GM19035 (cell line): ENCODE measurements around the gene TPCN2.
"Not testable (repeated sequence)": the region's sequence is repeated elsewhere in the genome, so short reads cannot be mapped to it uniquely, and the experiment has no call there.

ENCODE experiments used
- ATAC-seq: cut with Tn5 transposase; IDR thresholded peaks from one replicate; pipeline ENCODE4 v1.9.1; 2021; ENCODE audit not compliant: unreplicated experiment

TPCN2 gene

GRCh38 chr11:69123593-69124545, 75.1 kb downstream of the TPCN2 start:
- ATAC-seq, result no peak

GRCh38 chr11:69125861-69126260, 77.1 kb downstream of the TPCN2 start:
- ATAC-seq, result no peak

DNA sequence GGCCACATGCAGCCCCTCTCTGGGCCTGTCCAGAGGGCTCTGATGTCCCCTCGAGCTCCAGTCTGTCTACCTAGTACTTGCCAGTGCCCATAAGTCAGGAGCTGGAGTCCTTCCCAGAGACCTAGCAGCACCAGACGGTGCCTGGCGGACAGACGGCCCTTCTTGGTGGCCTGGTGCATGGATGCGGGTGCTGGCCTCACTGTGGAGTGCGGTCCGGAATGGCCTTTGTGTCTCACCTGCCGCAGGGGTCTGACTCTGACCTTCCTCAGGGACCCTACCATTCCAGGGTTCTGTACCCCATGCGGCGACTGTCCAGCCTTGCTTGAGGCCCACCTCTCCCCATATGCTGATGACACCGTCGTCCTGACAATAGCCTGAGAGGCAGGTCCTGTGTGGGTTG, 77.6 kb downstream of the TPCN2 start:
- no peak for ATAC-seq

DNA sequence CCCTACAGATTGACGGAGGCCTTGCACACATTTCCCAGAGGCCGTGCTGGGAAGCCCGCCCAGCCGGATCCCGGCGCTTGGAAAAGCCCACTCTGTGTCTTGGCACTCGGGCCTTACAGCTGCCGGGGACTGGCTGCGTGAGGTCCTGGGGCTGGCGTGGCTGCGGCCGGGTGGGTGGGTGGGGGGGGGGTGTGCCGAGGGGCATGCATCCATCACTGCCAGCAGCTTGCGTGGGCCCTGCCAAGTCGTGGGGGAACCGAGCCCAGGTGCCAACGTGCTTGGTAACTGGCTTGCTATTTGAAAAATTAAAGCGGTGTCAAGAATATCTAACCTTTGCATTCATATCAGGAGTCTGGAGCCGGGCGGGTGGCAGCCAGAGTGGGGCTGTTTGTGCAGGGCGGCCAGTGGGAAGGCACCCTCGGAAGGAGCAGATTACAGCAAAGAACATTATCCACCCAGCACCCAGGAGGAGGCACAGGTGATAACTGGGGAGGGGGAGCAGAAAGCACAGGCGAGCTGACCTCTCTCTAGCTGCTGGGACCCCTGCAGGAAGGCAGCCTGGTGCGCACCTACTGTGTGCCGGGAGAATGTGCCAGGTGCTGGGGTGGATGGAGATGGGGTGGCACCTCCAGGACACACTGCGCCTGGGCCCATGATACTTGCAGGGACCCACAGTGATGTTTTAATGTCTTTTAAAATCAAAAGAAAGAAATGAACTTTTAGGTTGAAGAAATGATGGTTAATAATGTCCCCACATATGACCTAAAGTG, 78.5 kb downstream of the TPCN2 start:
- ATAC-seq, result no peak

GRCh38 chr11:69127884-69128283, 79.2 kb downstream of the TPCN2 start:
- no peak for ATAC-seq

DNA sequence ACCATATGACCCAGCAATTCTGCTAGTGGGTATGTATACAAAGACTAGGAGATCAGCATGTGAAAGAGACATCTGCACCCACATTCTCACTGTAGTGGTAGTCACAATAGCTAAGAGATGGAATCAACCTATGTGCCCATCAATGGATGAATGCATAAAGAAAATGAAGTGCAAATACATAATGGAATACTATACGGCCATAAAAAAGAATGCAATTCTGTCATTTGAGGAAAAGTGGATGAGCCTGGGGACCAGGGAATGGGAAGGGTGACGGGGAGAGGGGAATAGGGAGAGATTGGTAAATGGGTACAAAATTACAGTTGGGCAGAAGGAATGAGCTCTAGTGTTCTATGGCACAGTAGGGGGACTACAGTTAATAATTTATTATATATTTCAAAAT, 80.3 kb downstream of the TPCN2 start:
- ATAC-seq, result no peak

DNA sequence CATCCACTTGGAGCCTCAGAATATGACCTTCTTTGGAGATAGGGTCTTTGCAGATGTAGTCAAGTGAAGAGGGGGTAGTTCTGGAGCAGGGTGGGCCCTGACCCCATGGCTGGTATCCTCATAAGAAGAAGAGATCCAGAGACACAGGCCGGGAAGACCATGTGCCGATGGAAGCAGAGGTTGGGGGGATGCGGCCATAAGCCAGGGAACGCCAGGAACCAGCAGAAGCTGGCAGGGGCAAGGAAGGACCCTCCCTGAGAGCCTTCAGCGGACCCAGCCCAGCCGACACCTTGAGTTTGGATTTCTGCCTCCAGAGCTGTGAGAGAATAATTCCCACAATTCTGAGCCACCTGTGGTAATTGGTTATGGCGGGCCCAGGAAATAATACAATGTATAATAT, 80.9 kb downstream of the TPCN2 start:
- ATAC-seq, result no peak

GRCh38 chr11:69130654-69131053, 81.9 kb downstream of the TPCN2 start:
- ATAC-seq, result no peak

DNA sequence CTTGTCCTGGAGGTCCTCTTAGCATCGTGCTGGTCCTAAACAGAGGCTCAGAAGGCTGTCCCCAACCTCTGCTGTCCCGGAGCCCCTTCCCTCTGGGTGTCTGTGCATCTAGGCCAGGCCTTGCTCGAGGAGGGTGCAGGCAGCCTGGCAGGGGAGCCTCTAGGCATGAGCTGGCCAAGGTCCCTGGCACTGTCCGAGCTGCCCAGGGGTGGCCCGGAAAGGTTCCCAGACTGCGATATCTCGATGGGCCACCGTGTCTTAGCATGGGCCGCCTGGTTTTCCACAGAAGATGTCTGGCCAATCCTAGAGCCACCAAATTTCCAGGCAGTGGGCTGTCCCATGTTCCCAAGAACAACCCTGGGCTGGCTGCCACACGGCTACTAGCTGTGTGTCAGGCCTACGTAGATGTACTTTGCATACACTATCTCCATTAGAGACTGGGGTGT, 82.4 kb downstream of the TPCN2 start:
- no peak for ATAC-seq

DNA sequence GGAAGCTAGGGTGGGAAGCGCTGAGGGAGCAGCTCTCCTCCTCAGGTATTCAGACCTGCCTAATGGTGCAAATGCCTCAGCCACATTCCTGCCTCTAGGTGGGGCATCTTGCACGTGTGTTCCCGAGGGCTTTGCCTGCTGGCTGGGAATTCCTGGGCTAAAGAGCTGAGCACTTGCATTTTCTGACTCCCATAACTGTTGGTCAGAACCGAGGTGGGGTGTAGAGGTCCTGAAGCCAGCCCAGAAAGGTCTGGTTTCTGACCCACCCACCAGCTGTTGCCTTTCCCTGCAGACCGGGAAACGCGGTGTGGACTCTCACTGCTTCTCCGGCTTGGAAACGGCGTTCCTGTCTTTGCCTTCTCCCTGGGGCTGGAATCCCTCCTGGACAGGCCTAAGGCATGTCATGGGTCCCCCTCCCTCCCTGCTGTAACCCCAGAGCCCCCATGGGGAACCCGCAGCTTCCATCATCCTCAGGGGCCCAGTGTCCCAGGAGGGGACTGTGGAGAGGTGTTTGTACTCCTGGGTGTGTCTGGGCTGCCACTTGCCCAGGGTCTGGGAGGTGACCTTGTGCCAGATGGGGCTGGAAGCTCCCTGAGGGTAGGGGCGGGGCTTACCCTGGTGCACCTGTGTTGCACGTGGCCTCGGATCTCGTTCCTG, 83.0 kb downstream of the TPCN2 start:
- ATAC-seq, result no peak

DNA sequence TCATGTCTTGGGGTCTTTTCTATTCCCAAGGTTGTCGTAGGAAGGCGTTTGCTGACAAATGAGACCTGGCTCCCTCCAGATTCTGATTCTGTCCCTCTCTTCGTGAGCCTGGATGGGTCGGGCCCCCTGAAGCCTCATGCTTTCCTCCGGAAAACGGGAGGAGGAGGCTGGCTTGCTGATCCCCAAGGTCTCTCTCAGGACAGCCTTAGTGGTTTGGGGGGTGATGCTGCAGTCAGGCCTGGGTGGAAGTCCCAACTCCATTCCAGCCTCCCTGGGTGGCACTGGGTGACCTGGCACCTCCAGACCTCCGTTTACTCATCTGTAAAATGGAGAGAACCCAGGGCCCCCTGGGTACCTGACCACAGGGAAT, 83.6 kb downstream of the TPCN2 start:
- no peak for ATAC-seq

- ATAC-seq, result no peak
These were observed 84.5 kb downstream of the TPCN2 start for GRCh38 chr11:69133251-69133650.

GRCh38 chr11:69134182-69134581, 85.5 kb downstream of the TPCN2 start:
- not testable (repeated sequence) for ATAC-seq

DNA sequence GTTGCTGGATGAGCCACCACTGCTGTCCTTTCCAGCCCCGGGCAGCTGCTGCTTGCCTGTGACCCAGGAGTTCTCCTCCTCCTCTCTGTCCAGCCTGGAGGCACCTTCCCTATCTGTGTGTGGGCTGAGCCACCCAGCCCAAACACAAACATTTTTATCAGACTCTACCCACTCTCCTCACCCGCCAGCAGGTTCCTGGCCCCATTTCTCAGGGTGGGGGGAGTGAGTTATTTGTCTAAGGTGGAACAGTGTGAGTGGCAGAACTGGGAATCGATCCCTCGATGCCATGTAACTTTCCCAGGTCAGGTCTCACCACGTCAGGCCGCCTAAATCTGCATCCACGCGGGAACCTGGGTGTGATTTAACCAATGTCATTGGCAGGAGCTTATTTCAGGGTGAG, 86.2 kb downstream of the TPCN2 start:
- ATAC-seq, result no peak

- ATAC-seq, result no peak
These were observed 87.0 kb downstream of the TPCN2 start for GRCh38 chr11:69135420-69136363.

DNA sequence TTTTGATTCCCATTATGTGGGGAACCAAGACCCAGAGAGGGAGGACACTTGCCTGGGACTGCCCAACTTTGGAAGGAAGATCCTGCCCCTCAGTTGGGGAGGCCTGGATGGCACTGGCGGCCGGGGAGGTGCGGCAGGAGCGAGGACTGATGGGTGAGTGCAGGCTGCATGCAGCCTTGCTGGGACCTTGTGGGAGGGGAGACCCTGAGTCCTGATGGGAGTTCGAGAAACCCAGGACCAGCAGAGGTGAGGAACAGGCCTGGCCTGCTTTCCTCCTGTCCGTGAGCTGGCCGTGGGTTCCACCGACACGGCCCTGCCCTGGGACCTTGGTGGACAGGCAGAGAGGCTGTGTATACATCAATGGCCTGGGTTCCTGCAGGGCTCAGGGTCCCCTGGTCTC, 87.7 kb downstream of the TPCN2 start:
- no peak for ATAC-seq

- no peak for ATAC-seq
These were observed 88.6 kb downstream of the TPCN2 start for GRCh38 chr11:69137151-69137844.

GRCh38 chr11:69138265-69138664, 89.5 kb downstream of the TPCN2 start:
- no peak for ATAC-seq

GRCh38 chr11:69140161-69140560, 91.4 kb downstream of the TPCN2 start:
- ATAC-seq, result not testable (repeated sequence)

DNA sequence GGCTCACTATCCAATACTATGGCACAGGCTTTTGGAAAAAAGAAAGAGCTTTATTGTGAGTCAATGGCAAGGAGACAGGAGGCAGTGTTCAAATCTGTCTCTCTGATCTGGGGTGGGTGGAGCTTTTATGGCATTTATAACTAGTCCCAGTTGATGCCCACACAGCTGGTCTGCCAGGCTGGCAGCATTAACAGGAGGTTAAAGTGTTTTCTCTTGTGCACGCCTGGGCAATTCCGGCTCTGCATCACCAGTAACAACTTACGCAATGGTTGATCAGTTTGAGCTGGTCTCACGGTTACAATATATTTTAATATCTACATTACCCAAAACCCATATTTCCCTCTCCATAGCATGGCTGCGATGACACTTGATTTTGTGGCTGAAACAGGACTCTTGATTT, 91.9 kb downstream of the TPCN2 start:
- no peak for ATAC-seq
